Measurements from ENCODE around the gene PET100.

DNA sequence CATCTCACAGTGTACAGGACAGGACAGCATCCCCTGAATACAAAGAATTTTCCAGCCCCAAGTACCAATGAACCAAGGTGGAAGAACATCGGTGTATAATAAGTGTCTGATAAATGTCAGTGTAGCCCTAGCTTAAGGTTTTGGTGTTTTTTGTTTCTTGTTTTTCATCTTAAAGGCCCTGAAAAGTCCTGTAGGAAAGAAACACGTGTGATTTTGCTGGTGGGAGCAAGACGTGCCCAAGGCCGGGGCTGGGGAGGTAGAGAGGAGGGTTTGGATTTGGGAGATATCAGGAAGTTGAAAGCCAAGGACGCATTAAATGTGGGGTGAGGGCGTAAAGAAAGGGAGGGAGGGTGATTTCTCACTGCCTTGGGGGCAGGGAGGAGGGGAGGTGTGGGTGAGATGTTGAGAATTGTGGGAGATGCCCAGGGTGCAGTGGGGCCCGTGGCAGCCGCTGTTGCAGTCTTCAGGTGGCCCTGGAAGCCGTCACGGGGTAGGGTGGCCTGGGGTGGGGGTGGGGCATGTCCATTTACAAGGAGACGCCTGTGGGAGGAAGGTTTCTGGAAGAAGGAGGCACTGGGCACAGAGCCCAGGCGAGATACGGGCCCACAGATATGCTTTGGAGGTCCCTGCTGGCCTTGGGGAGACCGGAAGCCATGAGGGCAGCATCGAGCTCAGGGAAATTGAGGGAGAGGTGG, 27.2 kb upstream of the PET100 start:
- TF ChIP-seq, protein P1, sequence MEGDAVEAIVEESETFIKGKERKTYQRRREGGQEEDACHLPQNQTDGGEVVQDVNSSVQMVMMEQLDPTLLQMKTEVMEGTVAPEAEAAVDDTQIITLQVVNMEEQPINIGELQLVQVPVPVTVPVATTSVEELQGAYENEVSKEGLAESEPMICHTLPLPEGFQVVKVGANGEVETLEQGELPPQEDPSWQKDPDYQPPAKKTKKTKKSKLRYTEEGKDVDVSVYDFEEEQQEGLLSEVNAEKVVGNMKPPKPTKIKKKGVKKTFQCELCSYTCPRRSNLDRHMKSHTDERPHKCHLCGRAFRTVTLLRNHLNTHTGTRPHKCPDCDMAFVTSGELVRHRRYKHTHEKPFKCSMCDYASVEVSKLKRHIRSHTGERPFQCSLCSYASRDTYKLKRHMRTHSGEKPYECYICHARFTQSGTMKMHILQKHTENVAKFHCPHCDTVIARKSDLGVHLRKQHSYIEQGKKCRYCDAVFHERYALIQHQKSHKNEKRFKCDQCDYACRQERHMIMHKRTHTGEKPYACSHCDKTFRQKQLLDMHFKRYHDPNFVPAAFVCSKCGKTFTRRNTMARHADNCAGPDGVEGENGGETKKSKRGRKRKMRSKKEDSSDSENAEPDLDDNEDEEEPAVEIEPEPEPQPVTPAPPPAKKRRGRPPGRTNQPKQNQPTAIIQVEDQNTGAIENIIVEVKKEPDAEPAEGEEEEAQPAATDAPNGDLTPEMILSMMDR (IDR thresholded peaks at IDR 0.05 in 4 of 5, conservative IDR thresholded peaks at IDR 0.05 in 1 of 5): no peak
- no peak for TF ChIP-seq POLR2A (IDR thresholded peaks at IDR 0.05)

Data from gastrocnemius medialis (tissue), 4 donors.